Measurements from ENCODE around the gene DPEP1. TPM values are rescaled to one million over a fixed set of nuclear protein-coding genes. Genes with fewer than 3 reads are reported as not detected.

The DPEP1 gene
- total RNA-seq, 1 donor from 2014 or later = 0.24 TPM

DNA sequence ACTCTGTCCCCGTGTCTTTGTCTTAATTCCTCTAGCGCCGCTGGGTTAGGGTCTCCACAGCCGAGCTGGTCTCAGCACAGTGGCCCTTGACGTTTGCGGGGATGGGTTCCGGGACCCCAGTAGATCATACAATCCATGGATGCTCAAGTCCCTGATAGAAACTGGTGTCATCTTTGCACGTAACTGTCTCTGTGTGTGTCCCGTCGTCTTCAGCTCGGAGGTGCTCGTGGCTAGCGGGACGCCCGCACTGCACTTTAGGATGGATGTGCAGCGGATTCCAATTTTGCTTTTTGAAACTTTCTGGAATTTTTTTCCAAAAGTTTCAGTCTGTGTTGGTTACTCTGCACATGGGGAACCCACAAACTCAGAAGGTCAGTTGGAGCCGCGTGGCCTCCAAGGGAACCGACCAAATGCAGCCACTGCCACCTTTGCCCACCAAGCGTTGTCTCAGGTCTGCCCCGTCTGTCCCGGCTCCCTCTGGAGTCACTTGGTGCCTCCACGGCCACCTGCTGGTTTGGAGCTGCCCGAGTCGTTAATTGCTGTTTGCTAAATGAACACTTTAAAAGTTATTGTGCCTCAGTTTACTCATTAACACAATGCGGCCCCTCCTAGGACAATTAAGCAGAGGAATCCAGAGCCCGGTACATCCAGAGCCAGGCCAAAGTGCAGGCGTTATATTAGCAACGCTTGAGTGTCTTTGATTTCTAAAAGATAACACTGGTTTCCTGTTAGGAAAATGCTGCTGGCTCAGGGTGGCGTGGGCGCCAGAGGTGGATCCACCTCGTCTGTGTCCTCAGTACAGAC, 5.3 kb upstream of the DPEP1 start:
- Histone ChIP-seq H3K4me2 (no peak overlapping the region), H3K9me3 (ENCODE audit: low read depth) (no peaks in the 10 kb centered on the region), H3K4me3 (no peak overlapping the region), H3K27ac (no peak overlapping the region), H3K36me3 (no peaks in the 10 kb centered on the region), H4K20me1 (ENCODE audit: low read depth) (no peaks in the 10 kb centered on the region), H3K9ac (no peak overlapping the region), H2AFZ (replicated peaks) (no peak overlapping the region), H3F3A (ENCODE audit: low read depth) (no peaks in the 10 kb centered on the region), H3K4me1 (peaks cover 4% of the 10 kb centered on the region), H3K27me3 (peaks cover 2% of the 10 kb centered on the region), H3K79me2 (ENCODE audit: low read depth) (no peaks in the 10 kb centered on the region)
- DNase-seq (ENCODE audit: low spot score) = no peak
- Mint-ChIP-seq H3K27ac (peak overlapping the region; percentile 53), H3K9me3 (peaks cover 2% of the 10 kb centered on the region), H3K27me3 (ENCODE audit: insufficient read depth, low read depth) (peaks cover 10% of the 10 kb centered on the region), H3K4me1 (peaks cover 17% of the 10 kb centered on the region), H3K36me3 (no peaks in the 10 kb centered on the region), H3K4me3 (no peak overlapping the region)
- TF ChIP-seq EZH2 (IDR thresholded peaks at IDR 0.05) (no peak), EZH2phosphoT487 (IDR thresholded peaks at IDR 0.05) (no peak)
- TF ChIP-seq, protein P1, sequence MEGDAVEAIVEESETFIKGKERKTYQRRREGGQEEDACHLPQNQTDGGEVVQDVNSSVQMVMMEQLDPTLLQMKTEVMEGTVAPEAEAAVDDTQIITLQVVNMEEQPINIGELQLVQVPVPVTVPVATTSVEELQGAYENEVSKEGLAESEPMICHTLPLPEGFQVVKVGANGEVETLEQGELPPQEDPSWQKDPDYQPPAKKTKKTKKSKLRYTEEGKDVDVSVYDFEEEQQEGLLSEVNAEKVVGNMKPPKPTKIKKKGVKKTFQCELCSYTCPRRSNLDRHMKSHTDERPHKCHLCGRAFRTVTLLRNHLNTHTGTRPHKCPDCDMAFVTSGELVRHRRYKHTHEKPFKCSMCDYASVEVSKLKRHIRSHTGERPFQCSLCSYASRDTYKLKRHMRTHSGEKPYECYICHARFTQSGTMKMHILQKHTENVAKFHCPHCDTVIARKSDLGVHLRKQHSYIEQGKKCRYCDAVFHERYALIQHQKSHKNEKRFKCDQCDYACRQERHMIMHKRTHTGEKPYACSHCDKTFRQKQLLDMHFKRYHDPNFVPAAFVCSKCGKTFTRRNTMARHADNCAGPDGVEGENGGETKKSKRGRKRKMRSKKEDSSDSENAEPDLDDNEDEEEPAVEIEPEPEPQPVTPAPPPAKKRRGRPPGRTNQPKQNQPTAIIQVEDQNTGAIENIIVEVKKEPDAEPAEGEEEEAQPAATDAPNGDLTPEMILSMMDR (IDR thresholded peaks at IDR 0.05) = no peak

GRCh38 chr16:89610108-89610453, 3.4 kb upstream of the DPEP1 start:
- Mint-ChIP-seq H3K27ac (no peak overlapping the region), H3K9me3 (peaks cover 2% of the 10 kb centered on the region), H3K36me3 (no peaks in the 10 kb centered on the region), H3K4me3 (no peak overlapping the region), H3K4me1 (peaks cover 21% of the 10 kb centered on the region), H3K27me3 (ENCODE audit: insufficient read depth, low read depth) (peaks cover 13% of the 10 kb centered on the region)
- Histone ChIP-seq H3K9me3 (ENCODE audit: low read depth) (no peaks in the 10 kb centered on the region), H4K20me1 (ENCODE audit: low read depth) (no peaks in the 10 kb centered on the region), H3K4me1 (peaks cover 9% of the 10 kb centered on the region), H3K36me3 (no peaks in the 10 kb centered on the region), H3K27ac (no peak overlapping the region), H3K27me3 (no peaks in the 10 kb centered on the region), H3K79me2 (ENCODE audit: low read depth) (no peaks in the 10 kb centered on the region), H2AFZ (replicated peaks) (no peak overlapping the region), H3K4me2 (no peak overlapping the region), H3K9ac (no peak overlapping the region), H3F3A (ENCODE audit: low read depth) (no peaks in the 10 kb centered on the region), H3K4me3 (no peak overlapping the region)
- no peak for DNase-seq (ENCODE audit: low spot score)
- TF ChIP-seq EZH2 (IDR thresholded peaks at IDR 0.05) = no peak
- TF ChIP-seq, protein P1 (IDR thresholded peaks at IDR 0.05) = no peak
- TF ChIP-seq EZH2phosphoT487 (IDR thresholded peaks at IDR 0.05) = no peak

DNA sequence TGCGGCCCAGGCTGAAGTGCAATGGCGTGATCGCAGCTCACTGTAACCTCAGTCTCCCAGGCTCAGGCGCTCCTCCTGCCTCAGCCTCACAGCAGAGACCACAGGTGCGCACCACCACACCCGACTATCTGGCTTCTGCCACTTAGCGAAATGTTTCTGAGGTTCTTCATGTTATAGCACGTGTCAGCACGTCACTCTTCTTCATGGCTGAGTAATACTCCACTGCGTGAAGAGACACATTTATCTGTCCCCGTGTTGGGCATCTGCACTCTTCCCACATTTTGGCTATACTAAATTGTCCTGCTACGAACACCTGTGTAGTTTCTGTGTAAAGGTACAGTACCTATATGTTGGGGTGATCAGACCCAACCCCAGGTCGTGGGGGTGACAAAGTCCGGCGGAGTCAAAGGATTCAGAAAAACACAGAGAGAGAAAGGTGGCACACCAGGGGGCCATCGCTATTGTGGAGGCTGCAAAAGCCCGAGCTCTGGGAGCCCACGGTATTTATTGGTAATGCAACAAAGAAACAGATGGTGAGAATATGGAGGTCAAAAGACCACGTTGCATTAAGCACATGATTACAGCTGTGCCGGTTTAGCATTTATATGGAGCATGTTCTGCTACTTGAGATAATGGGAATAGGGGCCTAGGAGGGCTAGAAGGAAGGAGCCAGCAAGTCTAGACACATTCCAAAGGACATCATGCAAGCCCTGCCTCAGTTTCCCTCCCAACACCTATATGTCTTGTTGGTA, 851 bp upstream of the DPEP1 start:
- no peak for DNase-seq (ENCODE audit: low spot score)
- Histone ChIP-seq H3K4me3 (no peak overlapping the region), H3K27me3 (no peaks in the 10 kb centered on the region), H3K4me1 (peaks cover 9% of the 10 kb centered on the region), H3F3A (ENCODE audit: low read depth) (no peaks in the 10 kb centered on the region), H4K20me1 (ENCODE audit: low read depth) (no peaks in the 10 kb centered on the region), H3K27ac (no peak overlapping the region), H2AFZ (replicated peaks) (no peak overlapping the region), H3K9ac (no peak overlapping the region), H3K9me3 (ENCODE audit: low read depth) (no peaks in the 10 kb centered on the region), H3K36me3 (no peaks in the 10 kb centered on the region), H3K79me2 (ENCODE audit: low read depth) (no peaks in the 10 kb centered on the region), H3K4me2 (no peak overlapping the region)
- H3K27ac Mint-ChIP-seq = peak overlapping the region; percentile 99
- peaks cover 15% of the 10 kb centered on the region for H3K27me3 Mint-ChIP-seq (ENCODE audit: insufficient read depth, low read depth)
- peaks cover 2% of the 10 kb centered on the region for H3K9me3 Mint-ChIP-seq
- H3K4me1 Mint-ChIP-seq = peaks cover 24% of the 10 kb centered on the region
- TF ChIP-seq, protein P1 (IDR thresholded peaks at IDR 0.05) = no peak
- TF ChIP-seq EZH2phosphoT487 (IDR thresholded peaks at IDR 0.05) (no peak), EZH2 (IDR thresholded peaks at IDR 0.05) (no peak)
- H3K36me3 Mint-ChIP-seq = no peaks in the 10 kb centered on the region
- H3K4me3 Mint-ChIP-seq = peak overlapping the region; percentile 74
